ES-I3 (cell line): Measurements from ENCODE around the gene PILRB.

Source experiments
- H3K36me3 ChIP-seq: 2 replicates; pipeline ENCODE4 v1.6.1; 2013; ENCODE audit warnings: mild to moderate bottlenecking, low read length, control low read depth, moderate library complexity; ENCODE audit not compliant: insufficient read depth
- H3K4me1 ChIP-seq: 2 replicates; pipeline ENCODE4 v1.6.1; 2013; ENCODE audit warnings: mild to moderate bottlenecking, control low read depth, low read length; ENCODE audit not compliant: insufficient read depth
- H3K9ac ChIP-seq: 2 replicates; pipeline ENCODE4 v1.6.1; 2013; ENCODE audit warnings: low read depth, mild to moderate bottlenecking, low read length, moderate library complexity
- H3K9me3 ChIP-seq: 2 replicates; pipeline ENCODE4 v1.6.1; 2013; ENCODE audit warnings: mild to moderate bottlenecking, low read length, moderate library complexity; ENCODE audit not compliant: control insufficient read depth, insufficient read depth

PILRB gene

DNA sequence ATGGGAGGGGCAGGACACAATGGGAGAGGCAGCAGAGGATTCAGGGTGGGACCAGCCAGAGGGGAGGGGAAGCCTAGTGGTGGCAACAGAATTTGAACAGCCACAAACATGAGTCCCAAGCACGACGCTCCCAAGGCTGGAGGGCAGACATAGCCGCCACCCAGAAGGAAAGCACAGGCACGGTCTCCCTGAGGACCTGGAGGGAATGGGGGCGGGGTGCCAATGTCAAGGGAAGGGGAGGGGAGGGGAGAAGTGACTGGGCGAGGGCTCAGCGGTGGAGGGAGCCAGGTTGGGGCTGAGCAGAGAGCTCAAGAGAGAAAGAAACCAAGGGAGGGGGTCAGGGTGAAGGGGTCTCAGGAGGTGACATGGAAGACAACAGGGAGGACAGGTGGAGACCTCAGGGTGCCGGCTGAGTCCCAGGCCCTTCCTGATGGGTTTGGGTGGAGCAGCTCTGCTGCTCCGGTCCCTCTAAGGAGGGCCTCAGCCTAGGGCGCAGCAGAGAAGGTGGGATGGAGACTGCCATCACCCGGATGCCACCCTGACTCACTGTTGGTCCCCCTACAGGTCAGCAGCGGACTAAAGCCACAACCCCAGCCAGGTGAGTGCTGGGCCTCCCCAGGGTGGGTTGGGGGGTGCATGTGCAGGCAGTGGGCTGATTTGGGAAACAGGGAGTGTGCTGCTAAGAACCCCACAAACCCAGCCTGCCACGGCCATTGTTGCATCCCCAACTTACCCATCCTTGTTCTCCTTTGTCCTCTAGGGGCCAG, 39.6 kb downstream of the PILRB start:
- no peak overlapping the region for H3K9ac ChIP-seq
- no peaks in the 10 kb centered on the region for H3K36me3 ChIP-seq
- no peaks in the 10 kb centered on the region for H3K9me3 ChIP-seq
- peaks cover 11% of the 10 kb centered on the region; the same call in 1 of the 2 replicates for H3K4me1 ChIP-seq

DNA sequence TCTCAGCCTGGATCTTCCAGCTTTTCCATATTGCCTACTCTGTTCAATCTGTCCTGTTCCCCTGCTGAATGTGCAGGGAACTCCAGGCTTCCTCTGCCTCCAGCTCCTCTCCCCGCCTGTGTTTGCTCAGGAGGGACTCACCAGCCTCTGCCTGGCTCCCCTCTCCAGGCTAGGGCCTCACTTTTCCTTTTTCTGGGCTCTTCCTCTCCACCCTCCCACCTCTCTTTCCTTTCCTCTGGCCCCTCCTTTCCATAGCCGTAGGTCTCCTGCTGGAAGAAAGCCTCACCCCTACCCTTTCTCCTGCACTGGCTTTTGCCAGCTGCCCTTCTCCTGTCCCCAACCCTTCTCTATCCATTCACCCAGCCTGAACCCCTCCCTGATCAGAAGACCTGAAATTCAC, 40.3 kb downstream of the PILRB start:
- H3K9me3 ChIP-seq: no peaks in the 10 kb centered on the region
- H3K9ac ChIP-seq: no peak overlapping the region
- peaks cover 11% of the 10 kb centered on the region; the same call in 1 of the 2 replicates for H3K4me1 ChIP-seq

GRCh38 chr7:100400041-100400440, 42.1 kb downstream of the PILRB start:
- Histone ChIP-seq H3K9me3 (no peaks in the 10 kb centered on the region), H3K9ac (no peak overlapping the region), H3K4me1 (peaks cover 11% of the 10 kb centered on the region; the same call in 1 of the 2 replicates), H3K36me3 (no peaks in the 10 kb centered on the region)

More for the DNA sequence above, 40.3 kb downstream of the PILRB start:
- H3K36me3 ChIP-seq: no peaks in the 10 kb centered on the region

DNA sequence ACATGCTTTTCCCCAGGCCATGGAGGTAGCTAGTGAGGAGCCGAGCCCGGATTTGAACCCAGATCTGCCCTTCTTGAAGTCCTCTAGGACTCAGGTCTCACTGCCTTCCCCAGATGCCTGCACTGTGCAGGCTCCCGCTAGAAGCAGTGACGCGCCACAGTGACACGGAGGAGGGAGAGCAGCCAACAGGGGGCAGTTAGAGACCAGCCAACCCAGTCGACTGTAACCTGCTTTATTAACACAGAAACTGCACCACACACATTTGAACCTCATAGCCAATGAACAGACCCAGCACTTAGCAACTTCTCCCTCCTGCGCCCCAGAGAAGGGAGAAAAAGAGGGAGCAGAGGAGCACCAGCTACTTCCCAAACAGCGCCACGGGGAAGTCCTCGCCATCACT, 42.7 kb downstream of the PILRB start:
- Histone ChIP-seq H3K9ac (no peak overlapping the region), H3K36me3 (no peaks in the 10 kb centered on the region), H3K4me1 (peaks cover 11% of the 10 kb centered on the region; the same call in 1 of the 2 replicates), H3K9me3 (no peaks in the 10 kb centered on the region)

DNA sequence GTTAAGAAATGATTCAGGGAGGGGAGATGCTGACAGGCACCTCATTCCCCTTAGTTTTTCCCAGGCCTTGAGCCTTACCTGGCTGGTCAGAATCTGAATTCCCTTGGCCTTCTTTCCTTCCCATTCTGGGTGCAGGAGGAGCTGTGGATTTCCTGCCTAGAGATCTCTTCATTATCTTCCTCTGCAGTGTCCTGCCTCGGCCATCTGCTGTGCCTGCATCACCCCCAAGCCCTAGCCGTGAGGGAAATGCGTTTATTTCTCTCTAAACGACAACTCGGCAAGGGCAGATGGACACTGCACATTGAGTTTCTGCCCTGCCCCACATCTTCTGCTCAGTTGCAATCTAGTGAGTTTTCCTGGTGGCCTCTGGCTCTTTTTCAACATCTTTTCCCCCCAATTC, 43.9 kb downstream of the PILRB start:
- Histone ChIP-seq H3K36me3 (no peaks in the 10 kb centered on the region), H3K9ac (no peak overlapping the region)

GRCh38 chr7:100402241-100402640, 44.3 kb downstream of the PILRB start:
- Histone ChIP-seq H3K36me3 (no peaks in the 10 kb centered on the region), H3K4me1 (peaks cover 16% of the 10 kb centered on the region; the same call in 1 of the 2 replicates), H3K9me3 (no peaks in the 10 kb centered on the region), H3K9ac (no peak overlapping the region)

More for the DNA sequence above, 43.9 kb downstream of the PILRB start:
- H3K9me3 ChIP-seq: no peaks in the 10 kb centered on the region
- peaks cover 11% of the 10 kb centered on the region; the same call in 1 of the 2 replicates for H3K4me1 ChIP-seq

DNA sequence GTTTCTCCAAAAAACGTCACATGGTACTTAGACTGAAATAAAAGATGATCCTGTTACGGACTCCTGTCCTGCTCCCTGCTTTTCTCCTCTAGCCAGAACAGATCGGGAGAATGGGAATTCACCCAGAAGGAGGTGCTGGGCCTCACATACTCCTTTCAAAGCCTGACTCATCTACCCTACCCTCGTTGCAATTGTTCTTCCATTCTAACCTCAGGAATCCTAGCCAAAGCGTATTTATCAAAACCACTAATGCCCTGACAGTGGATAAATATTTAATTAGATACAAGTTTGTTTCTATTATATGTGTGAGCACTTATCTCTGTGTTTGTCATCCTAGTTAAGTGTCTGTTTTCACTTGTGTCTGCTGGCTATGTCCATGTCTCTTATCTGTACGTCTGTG, 48.9 kb downstream of the PILRB start:
- H3K9me3 ChIP-seq: no peaks in the 10 kb centered on the region

DNA sequence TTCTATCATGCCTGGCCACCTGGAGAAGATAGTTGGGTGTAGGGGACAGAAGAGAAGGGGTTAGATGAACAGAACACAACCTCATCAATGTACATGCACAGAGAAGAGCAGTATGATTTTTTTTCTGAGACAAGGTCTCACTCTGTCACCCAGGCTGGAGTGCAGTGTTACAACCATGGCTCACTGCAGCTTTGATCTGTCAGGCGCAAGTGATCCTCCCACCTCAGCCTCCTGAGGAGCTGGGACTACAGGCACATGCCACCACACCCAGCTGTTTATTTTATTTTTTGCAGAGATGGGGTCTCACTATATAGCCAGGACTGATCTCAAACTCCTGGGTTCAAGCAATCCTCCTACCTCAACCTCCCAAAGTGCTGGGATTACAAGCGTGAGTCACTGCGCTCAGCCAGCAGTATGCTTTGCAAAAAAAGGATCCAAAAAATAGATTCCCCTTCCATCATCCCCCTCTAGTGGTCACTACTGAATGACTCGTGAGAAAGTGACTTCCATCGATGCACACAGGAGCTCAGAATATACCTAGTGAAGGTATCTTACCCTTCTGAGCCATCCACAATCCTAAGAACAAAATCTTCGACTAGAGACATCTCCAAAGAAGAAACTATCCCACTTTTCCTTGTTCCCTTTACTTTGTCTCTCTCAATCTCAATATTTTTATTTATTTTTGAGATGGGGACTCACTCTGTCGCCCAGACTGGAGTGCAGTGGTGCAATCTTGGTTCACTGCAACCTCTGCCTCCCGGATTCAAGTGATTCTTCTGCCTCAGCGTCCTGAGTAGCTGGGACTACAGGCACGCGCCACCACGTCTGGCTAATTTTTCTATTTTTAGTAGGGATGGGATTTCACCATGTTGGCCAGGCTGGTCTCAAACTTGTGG, 49.6 kb downstream of the PILRB start:
- H3K9ac ChIP-seq: no peak overlapping the region
- H3K4me1 ChIP-seq: peaks cover 7% of the 10 kb centered on the region; the same call in 1 of the 2 replicates
- H3K36me3 ChIP-seq: no peaks in the 10 kb centered on the region
- H3K9me3 ChIP-seq: no peaks in the 10 kb centered on the region

More for the DNA sequence above, 48.9 kb downstream of the PILRB start:
- Histone ChIP-seq H3K36me3 (no peaks in the 10 kb centered on the region), H3K9ac (no peak overlapping the region), H3K4me1 (peaks cover 7% of the 10 kb centered on the region; the same call in 1 of the 2 replicates)

- Histone ChIP-seq H3K9ac (no peak overlapping the region), H3K9me3 (no peaks in the 10 kb centered on the region), H3K36me3 (no peaks in the 10 kb centered on the region), H3K4me1 (peaks cover 7% of the 10 kb centered on the region; the same call in 1 of the 2 replicates)
These were observed 53.2 kb downstream of the PILRB start for GRCh38 chr7:100411101-100411500.

DNA sequence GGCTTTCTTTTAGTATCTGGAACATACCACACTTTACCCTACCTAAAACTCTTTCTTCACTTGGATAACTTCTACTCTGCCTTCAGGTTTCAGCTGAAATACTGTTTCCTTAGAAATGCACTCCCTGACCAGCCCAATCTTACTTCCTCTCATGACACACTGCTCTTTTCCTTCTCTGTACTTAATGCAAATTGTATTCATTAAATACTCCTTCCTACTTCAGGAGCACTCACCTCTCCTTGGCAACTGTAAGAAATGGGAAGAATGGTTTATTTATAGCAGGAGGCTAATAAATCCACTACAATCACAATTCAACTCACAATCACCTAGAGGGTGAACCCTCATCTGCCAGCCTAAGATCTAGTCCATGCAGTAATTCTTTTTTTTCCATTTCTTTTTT, 55.4 kb downstream of the PILRB start:
- H3K4me1 ChIP-seq: no peaks in the 10 kb centered on the region
- no peaks in the 10 kb centered on the region for H3K36me3 ChIP-seq
- no peak overlapping the region for H3K9ac ChIP-seq
- no peaks in the 10 kb centered on the region for H3K9me3 ChIP-seq

DNA sequence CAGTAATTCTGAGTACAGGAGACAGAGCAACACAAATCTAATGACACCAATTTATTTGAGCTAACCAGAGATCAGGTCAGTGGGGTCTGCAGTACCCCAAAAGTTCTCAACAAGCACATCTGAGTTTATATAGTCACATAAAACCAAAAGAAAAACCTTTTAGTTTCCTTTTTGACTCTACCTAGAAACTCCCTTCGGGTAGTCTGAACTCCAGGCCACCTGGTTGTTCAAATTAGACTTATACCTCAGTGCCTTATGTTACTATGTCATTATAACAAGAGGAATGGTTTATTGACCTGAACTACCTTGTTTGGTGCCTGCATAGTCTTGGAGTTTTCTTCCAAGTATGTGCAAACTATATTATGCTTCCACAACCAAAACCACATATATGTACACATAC, 56.0 kb downstream of the PILRB start:
- Histone ChIP-seq H3K36me3 (no peaks in the 10 kb centered on the region), H3K4me1 (no peaks in the 10 kb centered on the region), H3K9me3 (no peaks in the 10 kb centered on the region), H3K9ac (no peak overlapping the region)

- no peaks in the 10 kb centered on the region for H3K4me1 ChIP-seq
- no peaks in the 10 kb centered on the region for H3K36me3 ChIP-seq
- no peaks in the 10 kb centered on the region for H3K9me3 ChIP-seq
- no peak overlapping the region for H3K9ac ChIP-seq
These were observed 57.5 kb downstream of the PILRB start for GRCh38 chr7:100415448-100415847.
